IMR-90 (cell line): ENCODE results near the gene UNC5B. TPM values are rescaled to one million over a fixed set of nuclear protein-coding genes. Genes with fewer than 3 reads are reported as not detected.

Experiments
- ATAC-seq: fragments of 200-7000 bp; cut with Tn5 transposase; 2 replicates; pipeline ENCODE4 v1.9.1; 2020; ENCODE audit warnings: low read depth, mild to moderate bottlenecking, moderate library complexity
- BruUV-seq: library from RNA; stranded (reverse); fragments of 400-500 nt; replicated peaks from 2 replicates; lab custom pipeline; 2021; lab: Mats Ljungman, UMichigan
- CTCF ChIA-PET: fragments of 300-600 bp; formaldehyde crosslinking; extraction: SDS; loops from one replicate; lab custom pipeline; 2021; ENCODE audit warnings: antibody characterized with exemption; lab: Yijun Ruan, JAX
- POLR2A ChIA-PET: fragments of 300-600 bp; sonication (Branson Sonifier 250); formaldehyde crosslinking; loops from one replicate; lab custom pipeline; 2022; ENCODE audit warnings: antibody characterized with exemption; ENCODE audit not compliant: unreplicated experiment; lab: Charles Lee
- DNase-seq: peaks from one replicate; pipeline ENCODE4 v3.0.0; 2013
- H2AFZ ChIP-seq: replicated peaks from 2 replicates; pipeline ENCODE3; 2013; ENCODE audit warnings: low read length, mild to moderate bottlenecking; ENCODE audit not compliant: poor library complexity
- H2AK5ac ChIP-seq: 2 replicates; pipeline ENCODE4 v1.6.1; 2013; ENCODE audit warnings: low read depth, low read length, inconsistent platforms
- H2AK9ac ChIP-seq: replicated peaks from 2 replicates; pipeline ENCODE3; 2013; ENCODE audit warnings: mild to moderate bottlenecking, low read depth, low read length, moderate library complexity; ENCODE audit not compliant: poor library complexity
- H2BK120ac ChIP-seq: 2 replicates; pipeline ENCODE4 v1.6.1; 2013; ENCODE audit warnings: low read depth, low read length, inconsistent platforms
- H2BK15ac ChIP-seq: 3 replicates; pipeline ENCODE4 v1.6.1; 2013; ENCODE audit warnings: low read depth, low read length, inconsistent platforms
- H2BK20ac ChIP-seq: 2 replicates; pipeline ENCODE4 v1.6.1; 2013; ENCODE audit warnings: low read depth, mild to moderate bottlenecking, inconsistent platforms, low read length, moderate library complexity
- H2BK5ac ChIP-seq: 2 replicates; pipeline ENCODE4 v1.6.1; 2013; ENCODE audit warnings: mild to moderate bottlenecking, low read depth, low read length, inconsistent platforms; ENCODE audit not compliant: poor library complexity, severe bottlenecking
- H3K14ac ChIP-seq: replicated peaks from 2 replicates; pipeline ENCODE4 v1.6.1; 2013; ENCODE audit warnings: low read depth, low read length, inconsistent platforms
- H3K18ac ChIP-seq: 2 replicates; pipeline ENCODE4 v1.6.1; 2013; ENCODE audit warnings: low read depth, low read length, control low read depth
- H3K23ac ChIP-seq: 2 replicates; pipeline ENCODE4 v1.6.1; 2013; ENCODE audit warnings: low read depth, low read length, inconsistent platforms
- H3K27ac ChIP-seq: 2 replicates; pipeline ENCODE4 v1.5.1; 2013; ENCODE audit warnings: mild to moderate bottlenecking, control low read depth, low read length; ENCODE audit not compliant: insufficient read depth
- H3K27me3 ChIP-seq: 2 replicates; pipeline ENCODE4 v1.6.1; 2013; ENCODE audit warnings: low read length; ENCODE audit not compliant: control insufficient read depth, insufficient read depth
- H3K36me3 ChIP-seq: 2 replicates; pipeline ENCODE4 v1.6.1; 2013; ENCODE audit warnings: low read length, mixed read lengths; ENCODE audit not compliant: control insufficient read depth, insufficient read depth
- H3K4ac ChIP-seq: 2 replicates; pipeline ENCODE4 v1.6.1; 2013; ENCODE audit warnings: low read depth, low read length, inconsistent platforms
- H3K4me1 ChIP-seq: 2 replicates; pipeline ENCODE4 v1.6.1; 2013; ENCODE audit warnings: low read length, mixed read lengths; ENCODE audit not compliant: control insufficient read depth, insufficient read depth
- H3K4me2 ChIP-seq: 2 replicates; pipeline ENCODE4 v1.6.1; 2013; ENCODE audit warnings: low read depth, mild to moderate bottlenecking, control low read depth, low read length, moderate library complexity
- H3K4me3 ChIP-seq: 2 replicates; pipeline ENCODE4 v1.5.1; 2013; ENCODE audit warnings: low read depth, mild to moderate bottlenecking, control low read depth, low read length, moderate library complexity; ENCODE audit not compliant: insufficient read depth
- H3K56ac ChIP-seq: 2 replicates; pipeline ENCODE4 v1.6.1; 2013; ENCODE audit warnings: low read length, inconsistent platforms; ENCODE audit not compliant: insufficient read depth; ENCODE audit errors: extremely low read depth
- H3K79me1 ChIP-seq, 2 experiments: 2 replicates each; pipeline ENCODE4 v1.6.1; 2013; ENCODE audit warnings: low read length in 2 of 2, inconsistent platforms in 1 of 2, low read depth in 1 of 2
- H3K9ac ChIP-seq: 2 replicates; pipeline ENCODE4 v1.6.1; 2013; ENCODE audit warnings: low read depth, low read length, control low read depth
- H3K9me1 ChIP-seq: 2 replicates; pipeline ENCODE4 v1.6.1; 2013; ENCODE audit warnings: low read length, inconsistent platforms; ENCODE audit not compliant: insufficient read depth
- H3K9me3 ChIP-seq: 2 replicates; pipeline ENCODE4 v1.6.1; 2013; ENCODE audit warnings: low read length; ENCODE audit not compliant: control insufficient read depth, insufficient read depth
- H4K20me1 ChIP-seq: 2 replicates; pipeline ENCODE4 v1.6.1; 2013; ENCODE audit warnings: low read length, inconsistent platforms; ENCODE audit not compliant: insufficient read depth
- H4K5ac ChIP-seq: 2 replicates; pipeline ENCODE4 v1.6.1; 2013; ENCODE audit warnings: mild to moderate bottlenecking, low read depth, low read length, control low read depth
- H4K8ac ChIP-seq, 2 experiments: 2 replicates each; pipeline ENCODE4 v1.6.1; 2013; ENCODE audit warnings: low read depth in 2 of 2, low read length in 2 of 2, control low read depth in 1 of 2, inconsistent platforms in 1 of 2
- H4K91ac ChIP-seq: 2 replicates; pipeline ENCODE4 v1.6.1; 2013; ENCODE audit warnings: low read depth, low read length, inconsistent platforms; ENCODE audit not compliant: insufficient read depth
- BHLHE40 ChIP-seq: fragments of 150-350 bp; IDR thresholded peaks from 2 replicates; pipeline ENCODE4 v1.6.1; 2016; ENCODE audit warnings: mild to moderate bottlenecking, low read depth, low read length
- CEBPB ChIP-seq: IDR thresholded peaks from 2 replicates; pipeline ENCODE4 v1.6.1; 2012; ENCODE audit warnings: low read depth, low read length, improper control_type of control experiment
- CHD1 ChIP-seq: IDR thresholded peaks from 2 replicates; pipeline ENCODE4 v1.6.1; 2012; ENCODE audit warnings: low read depth, low read length, improper control_type of control experiment
- FOS ChIP-seq: fragments of 150-350 bp; IDR thresholded peaks from 2 replicates; pipeline ENCODE4 v1.6.1; 2016; ENCODE audit warnings: low read depth, low read length
- MAFK ChIP-seq: IDR thresholded peaks from 2 replicates; pipeline ENCODE4 v1.6.1; 2012; ENCODE audit warnings: low read depth, low read length, improper control_type of control experiment
- MAZ ChIP-seq: IDR thresholded peaks from 2 replicates; pipeline ENCODE4 v1.6.1; 2012; ENCODE audit warnings: low read depth, mild to moderate bottlenecking, low read length, improper control_type of control experiment, moderate library complexity, borderline replicate concordance
- MXI1 ChIP-seq: IDR thresholded peaks from 2 replicates; pipeline ENCODE4 v1.6.1; 2012; ENCODE audit warnings: low read depth, mild to moderate bottlenecking, low read length, moderate library complexity, borderline replicate concordance
- NFE2L2 ChIP-seq: fragments of 150-350 bp; IDR thresholded peaks from 2 replicates; pipeline ENCODE4 v1.6.1; 2016; ENCODE audit warnings: low read depth, mild to moderate bottlenecking, low read length
- POLR2A ChIP-seq: IDR thresholded peaks from 2 replicates; pipeline ENCODE4 v1.6.1; 2012; ENCODE audit warnings: mild to moderate bottlenecking, low read depth, low read length
- RAD21 ChIP-seq: IDR thresholded peaks from 2 replicates; pipeline ENCODE4 v1.6.1; 2012; ENCODE audit warnings: low read length, improper control_type of control experiment
- RCOR1 ChIP-seq: IDR thresholded peaks from 2 replicates; pipeline ENCODE4 v1.6.1; 2012; ENCODE audit warnings: mild to moderate bottlenecking, low read length, improper control_type of control experiment; ENCODE audit not compliant: insufficient replicate concordance
- SMC3 ChIP-seq: fragments of 150-350 bp; IDR thresholded peaks from 2 replicates; pipeline ENCODE4 v1.6.1; 2016; ENCODE audit warnings: low read depth, mild to moderate bottlenecking, antibody characterized with exemption, low read length, moderate library complexity
- whole genome bisulfite sequencing, 2 experiments: methylation state at CpG; one replicate each; pipeline versions ENCODE4 v1.1.5 to v1.1.7; 2013; ENCODE audit warnings: missing lambda C conversion rate in 2 of 2; ENCODE audit not compliant: insufficient read length in 1 of 2; ENCODE audit errors: extremely low coverage in 2 of 2; 5-methylcytosine and 5-hydroxymethylcytosine counted together
- dilution Hi-C: fragments of 300-500 bp; cut with HindIII; formaldehyde crosslinking; loops from one replicate; pipeline ENCODE4 v1.14.3; 2018; ENCODE audit warnings: low sequenced_read_pairs; ENCODE audit not compliant: unreplicated experiment
- in situ Hi-C: fragments of 300-500 bp; cut with MboI; formaldehyde crosslinking; loops from 3 replicates; pipeline ENCODE4 v1.14.3; 2019; ENCODE audit warnings: low sequenced_read_pairs, inconsistent platforms, mixed read lengths
- intact Hi-C: fragments of 100-400 bp; cut with micrococcal nuclease; formaldehyde crosslinking; loops from 2 replicates; pipeline ENCODE4 v1.10.0; 2022
- polyA plus RNA-seq, 3 experiments: library from polyadenylated mRNA; depleted of rRNA; stranded (reverse); fragments of >200 nt; gene quantifications; 2 replicates each; pipeline ENCODE4 v1.2.3, GENCODE V29; 2012; ENCODE audit warnings: low replicate concordance in 1 of 3
- total RNA-seq: library from RNA; depleted of rRNA; stranded (reverse); fragments of >200 nt; gene quantifications from 2 replicates; pipeline ENCODE4 v1.2.3, GENCODE V29; 2012
- TF ChIP-seq, protein P1 (sequence below): conservative IDR thresholded peaks from 2 replicates; pipeline ENCODE4 v1.5.1; 2012; ENCODE audit warnings: mild to moderate bottlenecking, low read depth, low read length, improper control_type of control experiment
- TF ChIP-seq, protein P2 (sequence below): fragments of 150-350 bp; IDR thresholded peaks from 2 replicates; pipeline ENCODE4 v1.6.1; 2016; ENCODE audit warnings: low read depth, mild to moderate bottlenecking, low read length, moderate library complexity, borderline replicate concordance
- TF ChIP-seq, protein P3 (sequence below): fragments of 150-350 bp; IDR thresholded peaks from 2 replicates; pipeline ENCODE4 v1.6.1; 2017; ENCODE audit warnings: mild to moderate bottlenecking, antibody characterized with exemption, low read length, low read depth

UNC5B gene
- total and polyA plus RNA-seq, 2 of the 4 experiments (the other 2 are of a cell fraction): 1.6 to 4.2 TPM

DNA sequence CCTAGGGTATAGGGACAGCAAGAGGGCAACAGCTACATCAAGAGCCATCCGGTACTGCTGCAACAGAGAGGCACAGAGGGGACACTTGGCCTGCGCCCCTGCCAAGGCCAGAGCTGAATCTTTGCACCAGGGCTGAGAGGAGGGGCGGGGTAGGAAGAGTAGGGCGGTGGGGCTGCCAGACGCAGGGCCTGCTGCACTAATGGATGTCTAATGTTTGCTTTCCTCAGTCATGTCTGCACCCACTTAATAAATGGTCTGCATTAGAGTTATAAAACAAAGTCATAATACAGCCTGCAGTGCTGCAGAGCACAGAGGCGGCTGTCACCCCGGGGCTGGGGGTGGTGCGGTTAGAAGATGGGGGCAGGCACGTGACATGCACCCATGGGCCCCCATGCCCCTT, 64.5 kb downstream of the UNC5B start:
- Histone ChIP-seq H2BK15ac (no peak overlapping the region), H2BK5ac (no peak overlapping the region), H3K4me2 (no peak overlapping the region), H3K4ac (no peak overlapping the region), H4K20me1 (no peaks in the 10 kb centered on the region), H3K27ac (no peak overlapping the region), H3K79me1 (peaks cover 0 to 3% of the 10 kb centered on the region in 2 experiments; a peak in 1 of 4 replicates), H3K9ac (no peak overlapping the region), H2AK9ac (no peak overlapping the region), H4K91ac (no peak overlapping the region), H4K5ac (no peak overlapping the region), H2BK120ac (no peak overlapping the region), H3K36me3 (no peaks in the 10 kb centered on the region), H3K23ac (no peak overlapping the region), H2AK5ac (no peak overlapping the region; the same call in 1 of the 2 replicates), H3K9me1 (0 out of 2 replicates have a peak, but pooled peaks cover 2% of the 10 kb centered on the region), H3K4me1 (peaks cover 16% of the 10 kb centered on the region), H3K9me3 (no peaks in the 10 kb centered on the region), H2BK20ac (no peak overlapping the region), H3K18ac (no peak overlapping the region), H3K56ac (no peak overlapping the region), H2AFZ (no peak overlapping the region), H4K8ac (no peak overlapping the region), H3K27me3 (no peaks in the 10 kb centered on the region), H3K4me3 (no peak overlapping the region), H3K14ac (no peak overlapping the region)
- dilution Hi-C loops: no loop called here
- intact Hi-C loops: no loop called here
- no peak for DNase-seq
- POLR2A ChIA-PET: no interaction called here
- no TSS peak for BruUV-seq
- CTCF ChIA-PET: no interaction called here
- TF ChIP-seq RAD21 (no peak), CHD1 (no peak), MAFK (no peak), CEBPB (no peak), POLR2A (no peak), FOS (no peak), BHLHE40 (no peak), SMC3 (no peak), MAZ (no peak), MXI1 (no peak), NFE2L2 (no peak), RCOR1 (no peak)
- TF ChIP-seq, protein P1, sequence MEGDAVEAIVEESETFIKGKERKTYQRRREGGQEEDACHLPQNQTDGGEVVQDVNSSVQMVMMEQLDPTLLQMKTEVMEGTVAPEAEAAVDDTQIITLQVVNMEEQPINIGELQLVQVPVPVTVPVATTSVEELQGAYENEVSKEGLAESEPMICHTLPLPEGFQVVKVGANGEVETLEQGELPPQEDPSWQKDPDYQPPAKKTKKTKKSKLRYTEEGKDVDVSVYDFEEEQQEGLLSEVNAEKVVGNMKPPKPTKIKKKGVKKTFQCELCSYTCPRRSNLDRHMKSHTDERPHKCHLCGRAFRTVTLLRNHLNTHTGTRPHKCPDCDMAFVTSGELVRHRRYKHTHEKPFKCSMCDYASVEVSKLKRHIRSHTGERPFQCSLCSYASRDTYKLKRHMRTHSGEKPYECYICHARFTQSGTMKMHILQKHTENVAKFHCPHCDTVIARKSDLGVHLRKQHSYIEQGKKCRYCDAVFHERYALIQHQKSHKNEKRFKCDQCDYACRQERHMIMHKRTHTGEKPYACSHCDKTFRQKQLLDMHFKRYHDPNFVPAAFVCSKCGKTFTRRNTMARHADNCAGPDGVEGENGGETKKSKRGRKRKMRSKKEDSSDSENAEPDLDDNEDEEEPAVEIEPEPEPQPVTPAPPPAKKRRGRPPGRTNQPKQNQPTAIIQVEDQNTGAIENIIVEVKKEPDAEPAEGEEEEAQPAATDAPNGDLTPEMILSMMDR: no peak
- TF ChIP-seq, protein P2, sequence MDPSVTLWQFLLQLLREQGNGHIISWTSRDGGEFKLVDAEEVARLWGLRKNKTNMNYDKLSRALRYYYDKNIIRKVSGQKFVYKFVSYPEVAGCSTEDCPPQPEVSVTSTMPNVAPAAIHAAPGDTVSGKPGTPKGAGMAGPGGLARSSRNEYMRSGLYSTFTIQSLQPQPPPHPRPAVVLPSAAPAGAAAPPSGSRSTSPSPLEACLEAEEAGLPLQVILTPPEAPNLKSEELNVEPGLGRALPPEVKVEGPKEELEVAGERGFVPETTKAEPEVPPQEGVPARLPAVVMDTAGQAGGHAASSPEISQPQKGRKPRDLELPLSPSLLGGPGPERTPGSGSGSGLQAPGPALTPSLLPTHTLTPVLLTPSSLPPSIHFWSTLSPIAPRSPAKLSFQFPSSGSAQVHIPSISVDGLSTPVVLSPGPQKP: no peak
- TF ChIP-seq, protein P3, sequence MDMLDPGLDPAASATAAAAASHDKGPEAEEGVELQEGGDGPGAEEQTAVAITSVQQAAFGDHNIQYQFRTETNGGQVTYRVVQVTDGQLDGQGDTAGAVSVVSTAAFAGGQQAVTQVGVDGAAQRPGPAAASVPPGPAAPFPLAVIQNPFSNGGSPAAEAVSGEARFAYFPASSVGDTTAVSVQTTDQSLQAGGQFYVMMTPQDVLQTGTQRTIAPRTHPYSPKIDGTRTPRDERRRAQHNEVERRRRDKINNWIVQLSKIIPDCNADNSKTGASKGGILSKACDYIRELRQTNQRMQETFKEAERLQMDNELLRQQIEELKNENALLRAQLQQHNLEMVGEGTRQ: no peak
- WGBS, 2 experiments: 73% methylated on average over 6 of the region's 9 CpGs; no CpG with 5 or more reads in 1 of the 2 experiments
- in situ Hi-C loops: no loop called here
- no peak for ATAC-seq
